HFF-Myc (cell line): ENCODE results near the gene RFX2.

Experiments used
- DNase-seq: peaks from one replicate; pipeline ENCODE4 v3.0.0-alpha.2; 2011; ENCODE audit warnings: low read depth; ENCODE audit errors: extremely low read depth
- H3K4me3 ChIP-seq: replicated peaks from 2 replicates; pipeline ENCODE4 v1.5.1; 2011; ENCODE audit warnings: low read depth, mild to moderate bottlenecking, control low read depth, low read length
- CTCF ChIP-seq: IDR thresholded peaks from 2 replicates; pipeline ENCODE4 v1.5.1; 2012; ENCODE audit warnings: mild to moderate bottlenecking, low read depth, low read length, control low read depth; ENCODE audit errors: missing control alignments

RFX2 gene

GRCh38 chr19:6020972-6021805 is 89.1 kb downstream of the RFX2 start:
- no peak overlapping the region for H3K4me3 ChIP-seq
- TF ChIP-seq CTCF: no peak
- no peak for DNase-seq

- DNase-seq: no peak
- H3K4me3 ChIP-seq: no peak overlapping the region
- no peak for TF ChIP-seq CTCF
Measured at GRCh38 chr19:6020166-6020882, 90.0 kb downstream of the RFX2 start.

GRCh38 chr19:6018786-6019185 is 91.5 kb downstream of the RFX2 start:
- H3K4me3 ChIP-seq: no peak overlapping the region
- DNase-seq: no peak
- TF ChIP-seq CTCF: no peak

GRCh38 chr19:6017576-6017975 is 92.7 kb downstream of the RFX2 start:
- DNase-seq: no peak
- H3K4me3 ChIP-seq: no peak overlapping the region
- TF ChIP-seq CTCF: no peak

GRCh38 chr19:6015841-6016545 is 94.3 kb downstream of the RFX2 start:
- no peak for DNase-seq
- no peak overlapping the region for H3K4me3 ChIP-seq
- TF ChIP-seq CTCF: no peak

- DNase-seq: no peak
- TF ChIP-seq CTCF: no peak
- H3K4me3 ChIP-seq: no peak overlapping the region
Measured at GRCh38 chr19:6014551-6015135, 95.7 kb downstream of the RFX2 start.
